Islet precursor cell (in vitro differentiated cells): ENCODE results near the gene SARS2.
"Not testable (repeated sequence)": the region's sequence is repeated elsewhere in the genome, so short reads cannot be mapped to it uniquely, and the experiment has no call there.

ENCODE experiments used
- DNase-seq: peaks from one replicate; pipeline ENCODE4 v3.0.0-alpha.2; 2018

SARS2 gene

GRCh38 chr19:38945562-38946228 lies 15.1 kb upstream of the SARS2 start:
- DNase-seq = no peak

GRCh38 chr19:38944981-38945506 lies 14.5 kb upstream of the SARS2 start:
- DNase-seq = no peak

- DNase-seq = no peak
These were observed 12.1 kb upstream of the SARS2 start for GRCh38 chr19:38942471-38943181.

GRCh38 chr19:38941979-38942378 lies 11.4 kb upstream of the SARS2 start:
- DNase-seq = no peak

- not testable (repeated sequence) for DNase-seq
These were observed 10.9 kb upstream of the SARS2 start for GRCh38 chr19:38941466-38941865.

- no peak for DNase-seq
These were observed 9.4 kb upstream of the SARS2 start for GRCh38 chr19:38939957-38940356.

GRCh38 chr19:38933544-38933943 lies 3.0 kb upstream of the SARS2 start:
- no peak for DNase-seq

GRCh38 chr19:38932425-38933179 lies 2.0 kb upstream of the SARS2 start:
- no peak for DNase-seq

GRCh38 chr19:38931521-38931793 lies 894 bp upstream of the SARS2 start:
- no peak for DNase-seq

- DNase-seq = peak; percentile 99
These were observed 385 bp upstream of the SARS2 start, which contains the start of gene MRPS12 for GRCh38 chr19:38930776-38931520. TSS of gene MRPS12 (plus strand) at chr19:38930944. CDS start at chr19:38931295, 351 bp downstream.

GRCh38 chr19:38928391-38929001 lies 2.1 kb downstream of the SARS2 start:
- no peak for DNase-seq

- no peak for DNase-seq
These were observed 6.2 kb downstream of the SARS2 start for GRCh38 chr19:38924388-38924787.

GRCh38 chr19:38922482-38922881 lies 8.1 kb downstream of the SARS2 start:
- DNase-seq = no peak

- DNase-seq = no peak
These were observed 8.9 kb downstream of the SARS2 start for GRCh38 chr19:38921420-38922274.

- no peak for DNase-seq
These were observed 9.8 kb downstream of the SARS2 start for GRCh38 chr19:38920602-38921419.

GRCh38 chr19:38919837-38920601 lies 10.5 kb downstream of the SARS2 start:
- no peak for DNase-seq

GRCh38 chr19:38918526-38918925 lies 12.0 kb downstream of the SARS2 start:
- DNase-seq = peak; percentile 50

GRCh38 chr19:38917921-38918491 lies 12.6 kb downstream of the SARS2 start:
- DNase-seq = peak; percentile 67

- no peak for DNase-seq
These were observed 13.0 kb downstream of the SARS2 start for GRCh38 chr19:38917516-38917915.
